Measurements from ENCODE around the gene UBR4.

- TF ChIP-seq ELF4 (IDR thresholded peaks at IDR 0.05) (no peak), FOXM1 (IDR thresholded peaks at IDR 0.05; ENCODE audit: borderline replicate concordance) (no peak), CTBP1 (IDR thresholded peaks at IDR 0.05; ENCODE audit: borderline replicate concordance) (no peak), SP1 (IDR thresholded peaks at IDR 0.05) (no peak), FOXA1 (IDR thresholded peaks at IDR 0.05) (no peak), HDGF (IDR thresholded peaks at IDR 0.05; ENCODE audit: borderline replicate concordance) (no peak), SUZ12 (IDR thresholded peaks at IDR 0.05) (no peak), FOXK2 (IDR thresholded peaks at IDR 0.05) (no peak), BHLHE40 (IDR thresholded peaks at IDR 0.05; ENCODE audit: borderline replicate concordance) (no peak), ZNF384 (IDR thresholded peaks at IDR 0.05) (no peak), PKNOX1 (IDR thresholded peaks at IDR 0.05) (no peak), ARNT (IDR thresholded peaks at IDR 0.05) (no peak), LEF1 (IDR thresholded peaks at IDR 0.05; ENCODE audit: borderline replicate concordance) (no peak), L3MBTL2 (conservative IDR thresholded peaks at IDR 0.05) (no peak)
Observed at GRCh38 chr1:19232524-19232846, 22.4 kb upstream of the UBR4 start.
